K562 treated with DMSO at 1 percent for 48 hours (cell line): ENCODE data around the gene B4GALT5. TPM values are rescaled to one million over a fixed set of nuclear protein-coding genes. Genes with fewer than 3 reads are reported as not detected.

Experiments used
- total RNA-seq: library from RNA; unstranded; fragments of 300-600 nt; gene quantifications from 2 replicates; pipeline ENCODE4 v1.2.3, GENCODE V29; 2022; ENCODE audit warnings: low replicate concordance; ENCODE audit errors: extremely low read depth

B4GALT5 gene, protein sequence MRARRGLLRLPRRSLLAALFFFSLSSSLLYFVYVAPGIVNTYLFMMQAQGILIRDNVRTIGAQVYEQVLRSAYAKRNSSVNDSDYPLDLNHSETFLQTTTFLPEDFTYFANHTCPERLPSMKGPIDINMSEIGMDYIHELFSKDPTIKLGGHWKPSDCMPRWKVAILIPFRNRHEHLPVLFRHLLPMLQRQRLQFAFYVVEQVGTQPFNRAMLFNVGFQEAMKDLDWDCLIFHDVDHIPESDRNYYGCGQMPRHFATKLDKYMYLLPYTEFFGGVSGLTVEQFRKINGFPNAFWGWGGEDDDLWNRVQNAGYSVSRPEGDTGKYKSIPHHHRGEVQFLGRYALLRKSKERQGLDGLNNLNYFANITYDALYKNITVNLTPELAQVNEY
- total RNA-seq, result not detected in 2 replicates

DNA sequence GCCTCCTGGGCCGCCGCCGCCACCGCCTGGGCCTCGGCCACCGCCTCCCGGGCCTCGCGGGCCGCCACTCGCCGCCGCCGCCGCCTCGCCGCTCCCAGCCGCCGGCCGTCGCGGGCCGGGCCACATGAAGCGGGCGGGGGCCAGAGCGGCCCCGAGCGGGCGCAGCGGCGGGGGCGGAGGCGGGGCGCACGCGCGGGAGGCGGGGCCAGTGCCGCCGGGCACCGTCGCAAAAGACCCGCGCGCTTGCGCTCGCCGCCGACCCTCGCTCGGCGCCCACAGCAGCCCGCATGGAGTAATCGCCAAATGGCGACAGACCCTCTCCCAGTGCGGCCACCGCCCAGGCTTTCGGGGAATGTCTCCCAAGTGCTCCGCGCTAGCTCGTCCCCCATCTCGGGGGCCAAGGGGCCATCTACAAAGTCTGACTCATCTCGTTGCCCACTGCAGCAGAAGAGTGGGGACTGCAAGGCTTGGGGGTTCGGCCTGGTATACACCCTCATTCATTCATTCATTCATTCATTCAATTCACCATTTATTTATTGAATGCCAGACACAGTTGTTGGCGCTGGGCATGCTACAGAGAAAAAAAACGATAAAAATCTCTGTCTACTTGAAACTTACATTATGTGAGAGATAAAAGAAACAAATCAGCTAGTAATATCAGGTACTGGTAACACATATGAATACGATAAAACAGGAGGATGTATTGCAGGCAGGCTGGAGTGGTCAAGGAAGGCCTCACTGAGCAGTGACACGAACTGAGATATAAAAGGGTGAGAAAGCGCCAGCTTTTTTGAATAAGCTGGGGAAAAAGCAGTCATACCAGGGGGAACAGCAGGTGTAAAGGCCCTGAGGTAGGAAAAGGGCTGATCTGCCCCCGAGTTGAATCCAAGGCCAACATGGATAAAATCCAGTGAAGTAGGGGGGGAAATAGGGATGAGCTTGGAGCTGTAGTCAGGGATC, at the start of gene B4GALT5:
Gene B4GALT5 (minus strand): TSS at position 126 of the 960 bp plus-strand sequence. CDS start 188 bp downstream, outside the sequence.

Other genes with a start within 250 kb of the B4GALT5 start
- not detected in 2 replicates for gene KCNB1, start 231.2 kb downstream of the B4GALT5 start, total RNA-seq
- gene PTGIS, start 145.7 kb downstream of the B4GALT5 start, total RNA-seq, result not detected in 2 replicates
- not detected in 2 replicates for gene SLC9A8, start 99.0 kb upstream of the B4GALT5 start, total RNA-seq
- not detected in 2 replicates for gene SPATA2, start 201.7 kb upstream of the B4GALT5 start, total RNA-seq
- gene RNF114, start 222.5 kb upstream of the B4GALT5 start, total RNA-seq, result not detected in 2 replicates